Left ventricle myocardium inferior (tissue), 1 donor: Measurements from ENCODE around the gene TMEM181. TPM values are rescaled to one million over a fixed set of nuclear protein-coding genes. Genes with fewer than 3 reads are reported as not detected.
"Not testable (repeated sequence)": the region's sequence is repeated elsewhere in the genome, so short reads cannot be mapped to it uniquely, and the experiment has no call there.

ENCODE experiments used
- DNase-seq: peaks from one replicate; pipeline ENCODE4 v3.0.0-alpha.2; 2020
- H3K27ac ChIP-seq: fragments of 200-600 bp; replicated peaks from 2 replicates; pipeline ENCODE4 v1.8.0; 2021
- H3K27me3 ChIP-seq: fragments of 200-600 bp; 2 replicates; pipeline ENCODE4 v1.8.0; 2021; ENCODE audit warnings: low read depth
- H3K36me3 ChIP-seq: fragments of 200-600 bp; 2 replicates; pipeline ENCODE4 v1.8.0; 2021
- H3K4me1 ChIP-seq: fragments of 200-600 bp; 2 replicates; pipeline ENCODE4 v1.8.0; 2021
- H3K4me3 ChIP-seq: fragments of 200-600 bp; 2 replicates; pipeline ENCODE4 v1.8.0; 2021; ENCODE audit warnings: mild to moderate bottlenecking, moderate library complexity
- H3K9me3 ChIP-seq: fragments of 200-600 bp; replicated peaks from 2 replicates; pipeline ENCODE4 v1.8.0; 2021
- CTCF ChIP-seq: fragments of 200-600 bp; IDR thresholded peaks from 2 replicates; pipeline ENCODE4 v1.8.0; 2021; ENCODE audit warnings: antibody characterized with exemption, mild to moderate bottlenecking, borderline replicate concordance
- intact Hi-C: fragments of 100-400 bp; cut with micrococcal nuclease; formaldehyde crosslinking; loops from one replicate; pipeline ENCODE4 v1.11.0; 2022
- total RNA-seq: library from RNA; stranded (reverse); fragmentation: NEBNext Ultra II Directional; extraction: Animal tissue kit (Norgen Biotek cat#: 25700); gene quantifications from one replicate; pipeline ENCODE4 v1.2.1, GENCODE V29; 2021
- donor health status: DM: no; HTN: yes; CAD: no; lungs with severe emphysema.

TMEM181 gene
- total RNA-seq, 1 donor from 2014 or later: 8.8 TPM

GRCh38 chr6:158646023-158646910, 86.4 kb downstream of the TMEM181 start:
- TF ChIP-seq CTCF: no peak
- H3K36me3 ChIP-seq: no peaks in the 10 kb centered on the region
- H3K27me3 ChIP-seq: no peaks in the 10 kb centered on the region
- no peaks in the 10 kb centered on the region for H3K9me3 ChIP-seq
- H3K4me1 ChIP-seq: peaks cover 62% of the 10 kb centered on the region
- peak overlapping the region; percentile 94 for H3K27ac ChIP-seq
- H3K4me3 ChIP-seq: no peak overlapping the region
- no peak for DNase-seq
- intact Hi-C loops: no loop called here

GRCh38 chr6:158647501-158647900, 87.6 kb downstream of the TMEM181 start:
- no peaks in the 10 kb centered on the region for H3K36me3 ChIP-seq
- no peak for DNase-seq
- intact Hi-C loops: no loop called here
- H3K4me3 ChIP-seq: no peak overlapping the region
- TF ChIP-seq CTCF: no peak
- H3K4me1 ChIP-seq: peaks cover 49% of the 10 kb centered on the region
- peak overlapping the region; percentile 78 for H3K27ac ChIP-seq
- H3K9me3 ChIP-seq: no peaks in the 10 kb centered on the region
- no peaks in the 10 kb centered on the region for H3K27me3 ChIP-seq

GRCh38 chr6:158648682-158649131, 88.8 kb downstream of the TMEM181 start:
- intact Hi-C loops: no loop called here
- H3K9me3 ChIP-seq: no peaks in the 10 kb centered on the region
- peak overlapping the region; percentile 78 for H3K27ac ChIP-seq
- H3K36me3 ChIP-seq: no peaks in the 10 kb centered on the region
- no peaks in the 10 kb centered on the region for H3K27me3 ChIP-seq
- H3K4me3 ChIP-seq: no peak overlapping the region
- DNase-seq: no peak
- H3K4me1 ChIP-seq: peaks cover 43% of the 10 kb centered on the region
- no peak for TF ChIP-seq CTCF

- DNase-seq: no peak
- H3K9me3 ChIP-seq: no peaks in the 10 kb centered on the region
- H3K36me3 ChIP-seq: no peaks in the 10 kb centered on the region
- no peak within 1 kb of the TSS for H3K4me3 ChIP-seq
- no peaks in the 10 kb centered on the region for H3K27me3 ChIP-seq
- intact Hi-C loops: no loop called here
- TF ChIP-seq CTCF: no peak
- peak within 1 kb of the TSS; percentile 78 for H3K27ac ChIP-seq
- peaks cover 43% of the 10 kb centered on the region for H3K4me1 ChIP-seq
Observed at GRCh38 chr6:158649289-158650143, 89.6 kb downstream of the TMEM181 start, which contains the start of gene SYTL3. SYTL3 (plus strand) TSS chr6:158650054; CDS start chr6:158663269, 13,215 bp downstream.

- H3K27me3 ChIP-seq, H3K4me3 ChIP-seq, DNase-seq, intact Hi-C loops, H3K36me3 ChIP-seq, H3K9me3 ChIP-seq, H3K27ac ChIP-seq: not testable (repeated sequence)
- peaks cover 47% of the 10 kb centered on the region for H3K4me1 ChIP-seq
Observed at GRCh38 chr6:158651981-158652737, 92.3 kb downstream of the TMEM181 start.
